OCI-LY3 (cell line): ENCODE data around the gene TRIM32.

Source experiments
- CTCF ChIP-seq: fragments of 200-600, 300-600 bp; sonication (generic); IDR thresholded peaks from 2 replicates; pipeline ENCODE4 v1.5.1; 2014; ENCODE audit warnings: antibody characterized with exemption, low read length, low read depth
- EZH2phosphoT487 ChIP-seq: fragments of 200-600 bp; shearing (Covaris generic); IDR thresholded peaks from 2 replicates; pipeline ENCODE4 v1.6.1; 2018; ENCODE audit warnings: antibody characterized with exemption, mixed run types, low read depth

GRCh38 chr9:116701940-116702642 lies 15.0 kb downstream of the TRIM32 start:
- no peak for TF ChIP-seq CTCF
- no peak for TF ChIP-seq EZH2phosphoT487
